ENCODE measurements around the gene COA7. TPM values are rescaled to one million over a fixed set of nuclear protein-coding genes. Genes with fewer than 3 reads are reported as not detected.

Gene COA7
- total RNA-seq, 1 donor from 2014 or later: 21.5 TPM

DNA sequence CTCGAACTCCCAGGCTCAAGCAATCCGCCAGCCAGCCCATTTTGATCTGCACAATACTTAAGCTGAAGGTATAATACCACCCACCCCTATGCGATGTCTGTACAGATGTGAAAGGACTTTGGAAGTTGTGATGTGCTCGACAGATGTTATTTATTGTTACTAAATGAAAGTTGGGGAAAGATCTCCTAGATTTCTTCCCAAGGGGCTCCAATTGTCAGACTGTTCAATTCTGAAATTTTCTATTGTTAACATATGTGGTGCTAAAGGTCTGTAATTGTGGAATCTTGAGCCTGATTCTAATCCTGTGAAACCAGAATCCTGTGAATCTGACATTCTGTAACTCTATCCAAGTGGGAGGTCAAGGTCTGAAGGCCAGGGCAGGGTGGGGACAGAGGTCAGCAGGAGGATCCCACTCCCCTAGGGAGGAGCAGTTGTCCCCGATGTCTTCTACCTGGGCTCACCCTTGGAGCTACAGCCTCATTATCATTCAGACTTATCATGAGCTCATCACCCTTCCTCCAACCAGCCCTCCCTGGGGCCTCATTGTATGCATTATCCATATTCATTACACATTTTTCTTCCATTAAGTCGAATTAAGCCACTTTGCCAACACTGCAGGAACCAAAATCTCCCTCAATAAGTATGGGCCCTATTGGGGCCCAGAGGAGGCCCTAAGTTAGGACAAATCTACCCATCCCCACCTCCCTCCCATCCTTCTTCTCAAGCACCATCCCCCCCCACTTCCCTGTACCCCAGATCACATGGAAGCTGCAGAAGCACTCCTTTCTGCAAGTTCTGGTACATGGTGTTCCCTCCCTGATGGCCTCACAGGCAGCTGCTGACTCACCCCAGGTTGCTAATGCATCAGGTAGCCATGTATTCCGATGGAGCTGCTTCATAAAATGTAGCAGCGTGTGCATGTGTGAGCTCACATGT lies 32.9 kb downstream of the COA7 start:
- Mint-ChIP-seq H3K9me3 (no peaks in the 10 kb centered on the region), H3K4me1 (peaks cover 33% of the 10 kb centered on the region), H3K36me3 (no peaks in the 10 kb centered on the region), H3K27ac (no peak overlapping the region), H3K4me3 (no peak overlapping the region), H3K27me3 (ENCODE audit: low read depth) (no peaks in the 10 kb centered on the region)
- TF ChIP-seq, protein P1, sequence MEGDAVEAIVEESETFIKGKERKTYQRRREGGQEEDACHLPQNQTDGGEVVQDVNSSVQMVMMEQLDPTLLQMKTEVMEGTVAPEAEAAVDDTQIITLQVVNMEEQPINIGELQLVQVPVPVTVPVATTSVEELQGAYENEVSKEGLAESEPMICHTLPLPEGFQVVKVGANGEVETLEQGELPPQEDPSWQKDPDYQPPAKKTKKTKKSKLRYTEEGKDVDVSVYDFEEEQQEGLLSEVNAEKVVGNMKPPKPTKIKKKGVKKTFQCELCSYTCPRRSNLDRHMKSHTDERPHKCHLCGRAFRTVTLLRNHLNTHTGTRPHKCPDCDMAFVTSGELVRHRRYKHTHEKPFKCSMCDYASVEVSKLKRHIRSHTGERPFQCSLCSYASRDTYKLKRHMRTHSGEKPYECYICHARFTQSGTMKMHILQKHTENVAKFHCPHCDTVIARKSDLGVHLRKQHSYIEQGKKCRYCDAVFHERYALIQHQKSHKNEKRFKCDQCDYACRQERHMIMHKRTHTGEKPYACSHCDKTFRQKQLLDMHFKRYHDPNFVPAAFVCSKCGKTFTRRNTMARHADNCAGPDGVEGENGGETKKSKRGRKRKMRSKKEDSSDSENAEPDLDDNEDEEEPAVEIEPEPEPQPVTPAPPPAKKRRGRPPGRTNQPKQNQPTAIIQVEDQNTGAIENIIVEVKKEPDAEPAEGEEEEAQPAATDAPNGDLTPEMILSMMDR (IDR thresholded peaks at IDR 0.05; ENCODE audit: unreplicated experiment): no peak
- no peak for DNase-seq (ENCODE audit: low spot score in 2 of 2, unreplicated experiment in 2 of 2)

DNA sequence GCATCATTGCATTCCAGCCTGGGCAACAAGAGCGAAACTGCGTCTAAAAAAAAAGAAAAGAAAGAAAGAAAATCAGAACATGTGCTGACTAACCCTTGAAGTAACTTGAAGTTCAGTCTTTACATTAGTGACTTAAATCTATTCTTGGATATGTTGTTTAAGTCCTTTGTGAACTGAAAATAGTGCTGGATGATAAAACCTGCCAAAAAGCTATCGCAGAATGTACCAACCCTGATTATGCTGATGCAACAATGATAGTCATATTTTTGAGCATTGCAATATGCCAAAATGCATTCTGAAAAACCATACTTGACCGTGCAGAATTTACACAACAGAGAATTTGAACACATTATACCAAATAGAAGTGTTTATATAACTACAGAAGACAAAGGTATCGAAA lies 34.4 kb downstream of the COA7 start:
- H3K4me3 Mint-ChIP-seq: no peak overlapping the region
- TF ChIP-seq, protein P1 (IDR thresholded peaks at IDR 0.05; ENCODE audit: unreplicated experiment): no peak
- no peaks in the 10 kb centered on the region for H3K27me3 Mint-ChIP-seq (ENCODE audit: low read depth)
- no peaks in the 10 kb centered on the region for H3K9me3 Mint-ChIP-seq
- no peak overlapping the region for H3K27ac Mint-ChIP-seq
- DNase-seq (ENCODE audit: low spot score in 2 of 2, unreplicated experiment in 2 of 2): no peak
- no peaks in the 10 kb centered on the region for H3K36me3 Mint-ChIP-seq
- peaks cover 33% of the 10 kb centered on the region for H3K4me1 Mint-ChIP-seq

DNA sequence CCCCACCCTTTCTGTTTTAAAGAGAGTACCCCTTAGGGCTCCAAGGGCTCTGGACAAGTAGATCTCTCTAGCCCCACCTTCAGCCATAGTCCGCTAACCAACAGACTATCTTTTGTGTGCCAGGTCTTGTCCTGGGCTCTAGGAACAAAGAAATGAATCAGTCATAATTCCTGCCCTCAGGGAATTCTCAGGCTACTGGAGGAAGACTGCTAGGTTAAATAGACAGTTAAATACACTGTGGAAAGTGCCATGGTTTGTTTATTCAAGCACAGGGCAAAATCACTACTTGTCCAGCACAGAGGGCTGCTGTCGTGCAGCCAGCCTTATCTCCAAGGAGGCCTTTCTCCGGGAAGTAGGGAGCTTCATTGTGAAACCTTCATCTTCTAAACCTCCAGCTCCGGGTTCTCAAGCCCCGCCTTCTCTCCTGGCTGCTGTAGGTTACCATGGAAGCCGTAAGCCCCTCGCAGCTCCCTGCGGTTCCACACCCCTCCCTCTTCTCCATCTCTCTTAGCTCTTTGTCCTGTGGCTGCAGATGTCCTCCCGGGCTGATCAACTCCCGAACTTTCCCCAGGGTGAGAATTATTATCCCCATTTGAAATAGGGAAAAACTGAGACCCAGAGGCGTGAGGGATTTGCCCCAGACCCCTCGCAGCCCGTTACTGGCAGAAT lies 35.4 kb downstream of the COA7 start:
- no peaks in the 10 kb centered on the region for H3K27me3 Mint-ChIP-seq (ENCODE audit: low read depth)
- H3K36me3 Mint-ChIP-seq: no peaks in the 10 kb centered on the region
- DNase-seq (ENCODE audit: low spot score in 2 of 2, unreplicated experiment in 2 of 2): peak in 1 of 2 experiments; percentile 45
- peak overlapping the region; percentile 77 for H3K27ac Mint-ChIP-seq
- TF ChIP-seq, protein P1 (IDR thresholded peaks at IDR 0.05; ENCODE audit: unreplicated experiment): no peak
- H3K9me3 Mint-ChIP-seq: no peaks in the 10 kb centered on the region
- peaks cover 33% of the 10 kb centered on the region for H3K4me1 Mint-ChIP-seq
- H3K4me3 Mint-ChIP-seq: peak overlapping the region; percentile 45

DNA sequence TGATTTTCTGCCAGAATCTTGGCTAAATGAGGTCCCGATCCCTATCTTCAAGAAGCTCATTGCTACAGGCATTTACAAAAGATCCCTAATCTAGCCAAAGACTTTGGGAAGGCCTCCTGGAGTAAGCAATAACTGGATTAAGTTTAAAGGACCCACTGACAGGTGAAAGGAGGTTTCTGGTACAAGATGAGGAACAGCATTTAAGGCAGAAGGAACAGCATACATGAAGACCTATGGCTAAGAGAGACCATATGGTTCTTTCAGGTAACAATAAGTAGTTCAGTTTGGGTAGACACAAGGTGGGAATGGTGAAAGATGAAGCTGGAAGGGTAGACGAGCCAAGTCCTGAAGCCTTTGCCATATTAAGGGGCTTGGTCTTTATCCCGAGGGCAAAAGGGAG lies 37.3 kb downstream of the COA7 start:
- Mint-ChIP-seq H3K27ac (peak overlapping the region; percentile 42), H3K4me3 (no peak overlapping the region), H3K9me3 (no peaks in the 10 kb centered on the region), H3K36me3 (no peaks in the 10 kb centered on the region), H3K27me3 (ENCODE audit: low read depth) (no peaks in the 10 kb centered on the region), H3K4me1 (peaks cover 33% of the 10 kb centered on the region)
- no peak for DNase-seq (ENCODE audit: low spot score in 2 of 2, unreplicated experiment in 2 of 2)
- TF ChIP-seq, protein P1 (IDR thresholded peaks at IDR 0.05; ENCODE audit: unreplicated experiment): no peak

DNA sequence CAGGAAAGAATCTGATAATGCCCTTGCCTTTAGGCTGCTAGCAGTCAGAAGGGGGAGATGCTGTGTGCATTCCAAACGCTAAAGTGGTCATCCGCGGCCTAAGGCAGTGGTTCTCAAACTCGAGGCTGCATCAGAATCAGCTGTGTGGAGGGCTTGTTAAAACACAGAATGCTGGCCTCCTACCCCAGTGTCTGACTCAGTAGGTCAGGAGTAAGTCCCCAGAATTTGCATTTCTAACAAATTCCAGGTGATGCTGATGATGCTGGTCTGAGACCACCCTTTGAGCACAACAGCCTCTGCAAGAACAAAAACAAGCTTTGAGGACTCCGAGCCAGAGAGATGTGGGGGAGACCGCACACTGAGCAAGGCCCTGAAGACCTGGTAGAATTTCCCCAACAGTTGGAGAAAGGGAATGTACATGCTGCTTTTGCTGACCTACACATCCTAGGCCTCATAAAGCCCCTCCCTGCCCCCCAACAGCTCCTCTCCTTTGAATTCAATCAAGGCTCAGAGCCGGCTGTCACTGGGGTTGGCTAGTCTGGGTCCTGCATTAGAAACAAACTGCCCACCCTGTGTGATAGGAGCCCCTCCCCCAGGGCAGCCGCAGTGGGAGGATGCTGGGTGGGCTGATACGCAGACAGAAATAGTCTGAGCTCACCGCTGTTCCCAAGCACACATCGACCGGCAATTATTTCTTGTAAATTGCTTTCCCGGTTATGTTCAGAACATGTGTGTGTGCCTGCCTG lies 38.1 kb downstream of the COA7 start:
- DNase-seq (ENCODE audit: low spot score in 2 of 2, unreplicated experiment in 2 of 2): no peak
- Mint-ChIP-seq H3K4me3 (no peak overlapping the region), H3K4me1 (peaks cover 26% of the 10 kb centered on the region), H3K36me3 (no peaks in the 10 kb centered on the region), H3K9me3 (no peaks in the 10 kb centered on the region), H3K27ac (peak overlapping the region; percentile 75), H3K27me3 (ENCODE audit: low read depth) (no peaks in the 10 kb centered on the region)
- TF ChIP-seq, protein P1 (IDR thresholded peaks at IDR 0.05; ENCODE audit: unreplicated experiment): no peak

Measured in mesothelial cell of epicardium (in vitro differentiated cells).